Measurements from ENCODE around the gene AGPS. TPM values are rescaled to one million over a fixed set of nuclear protein-coding genes. Genes with fewer than 3 reads are reported as not detected.

Gene AGPS
- total and polyA plus RNA-seq, 2 of the 13 experiments (the other 11 are each of a cell fraction or from before 2014, with no cell fraction given) = 39.4 to 99.0 TPM

DNA sequence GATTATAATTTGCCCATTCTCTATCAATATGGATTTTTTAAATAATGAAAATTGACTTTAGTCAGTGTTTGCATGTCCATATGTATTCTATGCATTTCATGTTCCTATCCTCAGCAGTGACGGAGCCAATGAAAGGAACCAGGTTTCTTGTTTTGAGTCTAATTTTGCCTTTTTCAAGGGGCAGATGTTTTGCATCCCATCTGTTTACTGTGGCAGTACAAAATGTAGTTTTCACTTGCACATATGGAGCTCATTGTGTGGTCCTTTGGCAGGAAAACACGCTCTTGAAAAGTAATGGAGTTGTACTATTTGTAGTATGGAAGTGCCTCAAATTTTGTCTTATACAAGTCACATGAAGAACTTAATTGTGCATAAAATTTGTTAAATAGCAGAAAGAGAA is 127.8 kb downstream of the AGPS start:
- CTCF ChIA-PET (ENCODE audit: low intra/inter-chr PET ratio, low total read pairs) = no interaction called here
- H2AFZ ChIP-seq (ENCODE audit: low read length) = no peak overlapping the region
- no peak overlapping the region for H3K9ac ChIP-seq (ENCODE audit: insufficient read depth, low read depth, low read length)
- no TSS peak for BruUV-seq (replicated peaks)
- H3K4me1 ChIP-seq (ENCODE audit: insufficient read depth, low read length) = no peaks in the 10 kb centered on the region
- no peaks in the 10 kb centered on the region for H4K20me1 ChIP-seq (ENCODE audit: insufficient read depth, low read length)
- peaks cover 30 to 74% of the 10 kb centered on the region in 2 experiments for H3K36me3 ChIP-seq (replicated peaks in 1 of 2; ENCODE audit: control insufficient read depth in 1 of 2, insufficient read depth in 2 of 2, low read length in 2 of 2)
- no peak for DNase-seq (ENCODE audit: low spot score)
- in situ Hi-C loops (cut with HindIII; ENCODE audit: extremely low pct_ligation_motif_present, low pct_unique_long_range_greater_than_20kb) (no loop called here), intact Hi-C loops (cut with micrococcal nuclease; ENCODE audit: unreplicated experiment) (loop anchor here (10.0 kb wide), 1 partner anchor 1734 kb away; no protein-coding TSS in a partner anchor)
- H3K9me3 ChIP-seq (ENCODE audit: low read length) = no peaks in the 10 kb centered on the region
- 98% methylated on average over 2 of the region's 2 CpGs for WGBS (ENCODE audit: low lambda C conversion rate)
- no peak overlapping the region for H3K4me3 ChIP-seq (replicated peaks in 1 of 3; ENCODE audit: insufficient read depth in 1 of 3, low read depth in 2 of 3, low read length in 3 of 3)
- no peaks in the 10 kb centered on the region for H3K27me3 ChIP-seq (ENCODE audit: control insufficient read depth in 1 of 2, insufficient read depth in 2 of 2, low read length in 2 of 2)
- H3K79me2 ChIP-seq (ENCODE audit: insufficient read depth, low read length) = no peaks in the 10 kb centered on the region
- no peak overlapping the region for H3K4me2 ChIP-seq (ENCODE audit: low read depth, low read length)
- no peak for ATAC-seq
- POLR2A ChIA-PET = no interaction called here
- no peak overlapping the region for H3K27ac ChIP-seq (ENCODE audit: extremely low read length, insufficient read depth, low read length)
- no peak for FAIRE-seq
- TF ChIP-seq RARA (CRISPR knock-in tag; IDR thresholded peaks at IDR 0.05) = no peak
- TF ChIP-seq FOXK1 (CRISPR knock-in tag; IDR thresholded peaks at IDR 0.05; ENCODE audit: borderline replicate concordance, low read depth) = no peak
- TF ChIP-seq BRCA1 (CRISPR knock-in tag; IDR thresholded peaks at IDR 0.05) = no peak
- no peak for TF ChIP-seq ZNF225 (CRISPR knock-in tag; IDR thresholded peaks at IDR 0.05)
- TF ChIP-seq ZNF558 (CRISPR knock-in tag; IDR thresholded peaks at IDR 0.05; ENCODE audit: borderline replicate concordance) = no peak
- TF ChIP-seq PRDM10 (CRISPR knock-in tag; IDR thresholded peaks at IDR 0.05; ENCODE audit: low read depth) = no peak
- TF ChIP-seq, protein P1, sequence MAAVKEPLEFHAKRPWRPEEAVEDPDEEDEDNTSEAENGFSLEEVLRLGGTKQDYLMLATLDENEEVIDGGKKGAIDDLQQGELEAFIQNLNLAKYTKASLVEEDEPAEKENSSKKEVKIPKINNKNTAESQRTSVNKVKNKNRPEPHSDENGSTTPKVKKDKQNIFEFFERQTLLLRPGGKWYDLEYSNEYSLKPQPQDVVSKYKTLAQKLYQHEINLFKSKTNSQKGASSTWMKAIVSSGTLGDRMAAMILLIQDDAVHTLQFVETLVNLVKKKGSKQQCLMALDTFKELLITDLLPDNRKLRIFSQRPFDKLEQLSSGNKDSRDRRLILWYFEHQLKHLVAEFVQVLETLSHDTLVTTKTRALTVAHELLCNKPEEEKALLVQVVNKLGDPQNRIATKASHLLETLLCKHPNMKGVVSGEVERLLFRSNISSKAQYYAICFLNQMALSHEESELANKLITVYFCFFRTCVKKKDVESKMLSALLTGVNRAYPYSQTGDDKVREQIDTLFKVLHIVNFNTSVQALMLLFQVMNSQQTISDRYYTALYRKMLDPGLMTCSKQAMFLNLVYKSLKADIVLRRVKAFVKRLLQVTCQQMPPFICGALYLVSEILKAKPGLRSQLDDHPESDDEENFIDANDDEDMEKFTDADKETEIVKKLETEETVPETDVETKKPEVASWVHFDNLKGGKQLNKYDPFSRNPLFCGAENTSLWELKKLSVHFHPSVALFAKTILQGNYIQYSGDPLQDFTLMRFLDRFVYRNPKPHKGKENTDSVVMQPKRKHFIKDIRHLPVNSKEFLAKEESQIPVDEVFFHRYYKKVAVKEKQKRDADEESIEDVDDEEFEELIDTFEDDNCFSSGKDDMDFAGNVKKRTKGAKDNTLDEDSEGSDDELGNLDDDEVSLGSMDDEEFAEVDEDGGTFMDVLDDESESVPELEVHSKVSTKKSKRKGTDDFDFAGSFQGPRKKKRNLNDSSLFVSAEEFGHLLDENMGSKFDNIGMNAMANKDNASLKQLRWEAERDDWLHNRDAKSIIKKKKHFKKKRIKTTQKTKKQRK (IDR thresholded peaks at IDR 0.05; ENCODE audit: low read length) = no peak
- no peak for TF ChIP-seq ARNT2 (CRISPR knock-in tag; IDR thresholded peaks at IDR 0.05; ENCODE audit: low read depth)
- TF ChIP-seq ZNF800 (CRISPR knock-in tag; IDR thresholded peaks at IDR 0.05) = no peak
- TF ChIP-seq ZNF790 (CRISPR knock-in tag; IDR thresholded peaks at IDR 0.05; ENCODE audit: borderline replicate concordance) = no peak
- TF ChIP-seq JUNB (CRISPR knock-in tag; IDR thresholded peaks at IDR 0.05; ENCODE audit: borderline replicate concordance) = no peak
- TF ChIP-seq, protein P2, sequence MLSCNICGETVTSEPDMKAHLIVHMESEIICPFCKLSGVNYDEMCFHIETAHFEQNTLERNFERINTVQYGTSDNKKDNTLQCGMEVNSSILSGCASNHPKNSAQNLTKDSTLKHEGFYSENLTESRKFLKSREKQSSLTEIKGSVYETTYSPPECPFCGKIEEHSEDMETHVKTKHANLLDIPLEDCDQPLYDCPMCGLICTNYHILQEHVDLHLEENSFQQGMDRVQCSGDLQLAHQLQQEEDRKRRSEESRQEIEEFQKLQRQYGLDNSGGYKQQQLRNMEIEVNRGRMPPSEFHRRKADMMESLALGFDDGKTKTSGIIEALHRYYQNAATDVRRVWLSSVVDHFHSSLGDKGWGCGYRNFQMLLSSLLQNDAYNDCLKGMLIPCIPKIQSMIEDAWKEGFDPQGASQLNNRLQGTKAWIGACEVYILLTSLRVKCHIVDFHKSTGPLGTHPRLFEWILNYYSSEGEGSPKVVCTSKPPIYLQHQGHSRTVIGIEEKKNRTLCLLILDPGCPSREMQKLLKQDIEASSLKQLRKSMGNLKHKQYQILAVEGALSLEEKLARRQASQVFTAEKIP (CRISPR knock-in tag; IDR thresholded peaks at IDR 0.05; ENCODE audit: borderline replicate concordance) = no peak
- TF ChIP-seq CBX2 (IDR thresholded peaks at IDR 0.05; ENCODE audit: low read depth, low read length) = no peak
- TF ChIP-seq CBX2 (CRISPR knock-in tag; IDR thresholded peaks at IDR 0.05; ENCODE audit: low read depth) = no peak
